GM12892 (cell line): ENCODE results near the gene SP8.

Source experiments
- DNase-seq: peaks from one replicate; pipeline ENCODE4 v3.0.0; 2011; ENCODE audit not compliant: insufficient read length
- FAIRE-seq: peaks from 2 replicates; lab custom pipeline; 2011; peaks lifted over from hg19 to GRCh38; lab: Jason Lieb, UNC
- POLR2A ChIP-seq: IDR thresholded peaks from 2 replicates; pipeline ENCODE4 v1.6.1; 2011; ENCODE audit warnings: low read depth, low read length, control low read depth
- POLR2AphosphoS5 ChIP-seq: IDR thresholded peaks from 2 replicates; pipeline ENCODE4 v1.6.1; 2011; ENCODE audit warnings: low read depth, low read length, control low read depth
- TAF1 ChIP-seq: IDR thresholded peaks from 2 replicates; pipeline ENCODE4 v1.6.1; 2011; ENCODE audit warnings: low read depth, mild to moderate bottlenecking, control low read depth, low read length, borderline replicate concordance

Gene SP8

GRCh38 chr7:20738518-20739481 lies 47.9 kb downstream of the SP8 start:
- FAIRE-seq (no peak), DNase-seq (no peak)
- no peak for TF ChIP-seq POLR2AphosphoS5
- TF ChIP-seq POLR2A = no peak
- no peak for TF ChIP-seq TAF1

- FAIRE-seq (no peak), DNase-seq (no peak)
- TF ChIP-seq TAF1 (no peak), POLR2A (no peak), POLR2AphosphoS5 (no peak)
These were observed 48.7 kb downstream of the SP8 start for GRCh38 chr7:20737840-20738448.

GRCh38 chr7:20735346-20736065 lies 51.2 kb downstream of the SP8 start:
- TF ChIP-seq POLR2AphosphoS5 (no peak), POLR2A (no peak), TAF1 (no peak)
- no peak for FAIRE-seq
- no peak for DNase-seq
